ENCODE measurements around the gene ADIPOR2.
A peak's percentile ranks its signal among the peaks of the same experiment; 100 is the strongest.

- TF ChIP-seq, protein P1, sequence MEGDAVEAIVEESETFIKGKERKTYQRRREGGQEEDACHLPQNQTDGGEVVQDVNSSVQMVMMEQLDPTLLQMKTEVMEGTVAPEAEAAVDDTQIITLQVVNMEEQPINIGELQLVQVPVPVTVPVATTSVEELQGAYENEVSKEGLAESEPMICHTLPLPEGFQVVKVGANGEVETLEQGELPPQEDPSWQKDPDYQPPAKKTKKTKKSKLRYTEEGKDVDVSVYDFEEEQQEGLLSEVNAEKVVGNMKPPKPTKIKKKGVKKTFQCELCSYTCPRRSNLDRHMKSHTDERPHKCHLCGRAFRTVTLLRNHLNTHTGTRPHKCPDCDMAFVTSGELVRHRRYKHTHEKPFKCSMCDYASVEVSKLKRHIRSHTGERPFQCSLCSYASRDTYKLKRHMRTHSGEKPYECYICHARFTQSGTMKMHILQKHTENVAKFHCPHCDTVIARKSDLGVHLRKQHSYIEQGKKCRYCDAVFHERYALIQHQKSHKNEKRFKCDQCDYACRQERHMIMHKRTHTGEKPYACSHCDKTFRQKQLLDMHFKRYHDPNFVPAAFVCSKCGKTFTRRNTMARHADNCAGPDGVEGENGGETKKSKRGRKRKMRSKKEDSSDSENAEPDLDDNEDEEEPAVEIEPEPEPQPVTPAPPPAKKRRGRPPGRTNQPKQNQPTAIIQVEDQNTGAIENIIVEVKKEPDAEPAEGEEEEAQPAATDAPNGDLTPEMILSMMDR (IDR thresholded peaks at IDR 0.05), result no peak
- TF ChIP-seq POLR2A (IDR thresholded peaks at IDR 0.05; ENCODE audit: low read depth) (no peak), POLR2AphosphoS5 (IDR thresholded peaks at IDR 0.05) (peak in 1 of 2 donors; percentile 15)
These were observed 140.4 kb downstream of the ADIPOR2 start for GRCh38 chr12:1830981-1831963.

Measured in esophagus muscularis mucosa (tissue), 3 donors.